GM13976 (cell line): Measurements from ENCODE around the gene FXR2.

Source experiments
- DNase-seq: peaks from one replicate; pipeline ENCODE4 v3.0.0; 2012; ENCODE audit warnings: low spot score
- CTCF ChIP-seq: IDR thresholded peaks from 2 replicates; pipeline ENCODE4 v1.5.1; 2012; ENCODE audit warnings: borderline replicate concordance, mild to moderate bottlenecking; ENCODE audit not compliant: insufficient read depth; ENCODE audit errors: extremely low read depth, missing control alignments, control extremely low read depth
- in situ Hi-C: fragments of 300-500 bp; cut with MboI; formaldehyde crosslinking; loops from one replicate; pipeline ENCODE4 v1.12.0; 2022; ENCODE audit warnings: low sequenced_read_pairs, mixed read lengths, inconsistent platforms; ENCODE audit not compliant: unreplicated experiment

Gene FXR2

GRCh38 chr17:7572338-7572587, 42.4 kb downstream of the FXR2 start:
- no peak for TF ChIP-seq CTCF
- DNase-seq = no peak
- in situ Hi-C loops = no loop called here

DNA sequence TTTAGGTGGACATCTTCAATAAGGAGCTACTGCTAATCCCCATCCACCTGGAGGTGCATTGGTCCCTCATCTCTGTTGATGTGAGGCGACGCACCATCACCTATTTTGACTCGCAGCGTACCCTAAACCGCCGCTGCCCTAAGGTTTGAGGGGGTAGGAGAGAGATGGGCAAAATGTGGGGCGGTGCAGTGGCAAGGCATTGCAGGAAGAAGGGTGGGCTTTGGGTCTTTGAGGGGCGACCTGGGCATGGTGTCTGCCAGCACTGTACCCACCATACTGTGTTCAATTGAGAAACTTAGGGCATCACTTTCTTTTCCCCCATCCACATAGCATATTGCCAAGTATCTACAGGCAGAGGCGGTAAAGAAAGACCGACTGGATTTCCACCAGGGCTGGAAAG, 44.3 kb downstream of the FXR2 start:
- TF ChIP-seq CTCF = no peak
- in situ Hi-C loops = no loop called here

DNA sequence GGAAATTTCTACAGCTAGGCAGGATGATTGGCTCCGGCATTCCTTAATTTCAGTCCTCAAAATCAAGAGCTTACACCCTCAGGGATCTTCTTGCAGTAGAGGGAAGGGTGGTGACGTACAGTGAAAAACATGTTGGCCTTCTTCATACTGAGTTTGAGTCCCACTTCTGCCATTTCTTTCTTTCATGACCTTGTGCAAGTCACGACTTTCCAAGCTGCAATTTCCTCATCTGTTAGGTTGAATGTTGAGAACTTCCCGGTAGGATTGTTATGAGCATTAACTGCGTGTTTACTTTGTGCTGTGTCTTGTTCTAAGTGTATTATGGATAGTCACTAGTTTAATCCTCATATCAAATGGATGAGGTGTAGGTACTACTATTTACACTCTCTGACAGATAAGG, 45.1 kb downstream of the FXR2 start:
- no peak for DNase-seq
- in situ Hi-C loops = no loop called here
- TF ChIP-seq CTCF = no peak

More for the DNA sequence above, 44.3 kb downstream of the FXR2 start:
- no peak for DNase-seq

DNA sequence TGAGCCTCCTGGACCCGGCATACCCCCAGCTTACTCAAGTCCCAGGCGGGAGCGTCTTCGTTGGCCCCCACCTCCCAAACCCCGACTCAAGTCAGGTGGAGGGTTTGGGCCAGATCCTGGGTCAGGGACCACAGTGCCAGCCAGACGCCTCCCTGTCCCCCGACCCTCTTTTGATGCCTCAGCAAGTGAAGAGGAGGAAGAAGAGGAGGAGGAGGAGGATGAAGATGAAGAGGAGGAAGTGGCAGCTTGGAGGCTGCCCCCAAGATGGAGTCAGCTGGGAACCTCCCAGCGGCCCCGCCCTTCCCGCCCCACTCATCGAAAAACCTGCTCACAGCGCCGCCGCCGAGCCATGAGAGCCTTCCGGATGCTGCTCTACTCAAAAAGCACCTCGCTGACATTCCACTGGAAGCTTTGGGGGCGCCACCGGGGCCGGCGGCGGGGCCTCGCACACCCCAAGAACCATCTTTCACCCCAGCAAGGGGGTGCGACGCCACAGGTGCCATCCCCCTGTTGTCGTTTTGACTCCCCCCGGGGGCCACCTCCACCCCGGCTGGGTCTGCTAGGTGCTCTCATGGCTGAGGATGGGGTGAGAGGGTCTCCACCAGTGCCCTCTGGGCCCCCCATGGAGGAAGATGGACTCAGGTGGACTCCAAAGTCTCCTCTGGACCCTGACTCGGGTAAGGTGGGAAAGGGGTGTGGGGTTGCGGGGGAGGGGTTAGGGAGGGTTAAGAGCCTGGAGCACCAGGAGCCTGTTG, 51.4 kb downstream of the FXR2 start:
- no peak for DNase-seq
- no peak for TF ChIP-seq CTCF
- in situ Hi-C loops = no loop called here

GRCh38 chr17:7562208-7562605, 52.5 kb downstream of the FXR2 start:
- in situ Hi-C loops = no loop called here
- no peak for DNase-seq
- TF ChIP-seq CTCF = no peak

GRCh38 chr17:7561589-7562207, 53.0 kb downstream of the FXR2 start, which contains the start of gene SENP3:
TSS of gene SENP3 (plus strand) at chr17:7561919. CDS start at chr17:7563077, 1,158 bp downstream.
- no peak for TF ChIP-seq CTCF
- DNase-seq = peak; percentile 99
- in situ Hi-C loops = no loop called here
